Endodermal cell (in vitro differentiated cells): ENCODE results near the gene IARS1. TPM values are rescaled to one million over a fixed set of nuclear protein-coding genes. Genes with fewer than 3 reads are reported as not detected.

Experiments used
- DNase-seq: peaks from one replicate; pipeline ENCODE4 v3.0.0-alpha.2; 2017
- H3K27ac ChIP-seq: 2 replicates; pipeline ENCODE4 v1.5.1; 2013; ENCODE audit warnings: mild to moderate bottlenecking, low read depth, low read length, moderate library complexity
- H3K27me3 ChIP-seq: 2 replicates; pipeline ENCODE4 v1.6.1; 2013; ENCODE audit warnings: mild to moderate bottlenecking, low read length, moderate library complexity; ENCODE audit not compliant: insufficient read depth, control insufficient read depth, poor library complexity, severe bottlenecking
- H3K36me3 ChIP-seq: 2 replicates; pipeline ENCODE4 v1.7.0; 2013; ENCODE audit warnings: mild to moderate bottlenecking, low read length, moderate library complexity; ENCODE audit not compliant: control insufficient read depth, insufficient read depth
- H3K4me1 ChIP-seq: one replicate; pipeline ENCODE4 v1.7.0; 2013; ENCODE audit warnings: low read length; ENCODE audit not compliant: control insufficient read depth, insufficient read depth
- H3K4me3 ChIP-seq: 2 replicates; pipeline ENCODE4 v1.5.1; 2013; ENCODE audit warnings: mild to moderate bottlenecking, low read length, moderate library complexity
- H3K9ac ChIP-seq: 2 replicates; pipeline ENCODE4 v1.6.1; 2013; ENCODE audit warnings: mild to moderate bottlenecking, low read length, moderate library complexity; ENCODE audit not compliant: poor library complexity, severe bottlenecking; ENCODE audit errors: extremely low read depth
- H3K9me3 ChIP-seq: 2 replicates; pipeline ENCODE4 v1.6.1; 2013; ENCODE audit warnings: mild to moderate bottlenecking, low read length, moderate library complexity; ENCODE audit not compliant: control insufficient read depth
- H3K27ac Mint-ChIP-seq: 2 replicates; pipeline ENCODE4 v1.8.0; 2020; ENCODE audit warnings: mixed read lengths
- H3K27me3 Mint-ChIP-seq: 2 replicates; pipeline ENCODE4 v1.8.0; 2021; ENCODE audit warnings: mild to moderate bottlenecking, mixed read lengths; ENCODE audit not compliant: insufficient read depth
- H3K36me3 Mint-ChIP-seq: 2 replicates; pipeline ENCODE4 v1.8.0; 2020; ENCODE audit warnings: low read depth, mixed read lengths
- H3K4me1 Mint-ChIP-seq: 2 replicates; pipeline ENCODE4 v1.8.0; 2020; ENCODE audit warnings: mixed read lengths
- H3K4me3 Mint-ChIP-seq: 2 replicates; pipeline ENCODE4 v1.8.0; 2020; ENCODE audit warnings: mild to moderate bottlenecking, moderate library complexity, mixed read lengths
- H3K9me3 Mint-ChIP-seq: 2 replicates; pipeline ENCODE4 v1.8.0; 2020; ENCODE audit warnings: mild to moderate bottlenecking, mixed read lengths
- CTCF ChIP-seq: fragments of 200-600 bp; sonication (generic); conservative IDR thresholded peaks from 2 replicates; pipeline ENCODE4 v1.5.0; 2021; ENCODE audit warnings: antibody characterized with exemption, mild to moderate bottlenecking
- WGBS, 2 experiments: methylation state at CpG; one replicate each; pipeline versions ENCODE4 v1.1.5 to v1.1.7; 2013; ENCODE audit warnings: missing lambda C conversion rate in 2 of 2, mixed read lengths in 1 of 2; ENCODE audit not compliant: insufficient coverage in 1 of 2, insufficient read length in 1 of 2; 5-methylcytosine and 5-hydroxymethylcytosine counted together
- total RNA-seq, 2 donors: library from RNA; stranded (reverse); fragmentation: NEBNext Ultra II Directional in 1 of 2; extraction: Animal tissue kit (Norgen Biotek cat#: 25700) in 1 of 2; gene quantifications; 2 replicates in 1 of 2; 3 replicates in 1 of 2; pipeline ENCODE4 v1.2.1, GENCODE V29; 2021

IARS1 gene
- total RNA-seq, 2 donors from 2014 or later = 170 to 173 TPM

GRCh38 chr9:92292338-92293074 lies 991 bp downstream of the IARS1 start:
- Histone ChIP-seq H3K36me3 (peaks cover 40% of the 10 kb centered on the region), H3K9me3 (no peaks in the 10 kb centered on the region), H3K9ac (peak overlapping the region; percentile 90), H3K4me1 (peaks cover 14% of the 10 kb centered on the region), H3K27me3 (no peaks in the 10 kb centered on the region), H3K4me3 (peak overlapping the region; percentile 91), H3K27ac (peak overlapping the region; percentile 86)
- H3K36me3 Mint-ChIP-seq = peaks cover 39% of the 10 kb centered on the region
- TF ChIP-seq CTCF = no peak
- 53 to 63% methylated on average over 7 to 8 of the region's 8 CpGs for WGBS, 2 experiments
- H3K27me3 Mint-ChIP-seq = no peaks in the 10 kb centered on the region
- H3K4me3 Mint-ChIP-seq = peak overlapping the region; percentile 83
- DNase-seq = no peak
- H3K9me3 Mint-ChIP-seq = no peaks in the 10 kb centered on the region
- H3K27ac Mint-ChIP-seq = peak overlapping the region; percentile 98
- H3K4me1 Mint-ChIP-seq = peaks cover 38% of the 10 kb centered on the region

- peak overlapping the region; percentile 83 for H3K4me3 Mint-ChIP-seq
- H3K4me1 Mint-ChIP-seq = peaks cover 38% of the 10 kb centered on the region
- H3K36me3 Mint-ChIP-seq = peaks cover 37% of the 10 kb centered on the region
- no peaks in the 10 kb centered on the region for H3K9me3 ChIP-seq
- H3K36me3 ChIP-seq = peaks cover 41% of the 10 kb centered on the region
- H3K27ac Mint-ChIP-seq = peak overlapping the region; percentile 59
- DNase-seq = no peak
- H3K9ac ChIP-seq = no peak overlapping the region
- no peak for TF ChIP-seq CTCF
- peak overlapping the region; percentile 91 for H3K4me3 ChIP-seq
- no peak overlapping the region for H3K27ac ChIP-seq
- H3K9me3 Mint-ChIP-seq = no peaks in the 10 kb centered on the region
- H3K27me3 Mint-ChIP-seq = no peaks in the 10 kb centered on the region
- H3K4me1 ChIP-seq = peaks cover 14% of the 10 kb centered on the region
- H3K27me3 ChIP-seq = no peaks in the 10 kb centered on the region
- WGBS, 2 experiments = 42% methylated on average over 2 of the region's 2 CpGs; no CpG with 5 or more reads in 1 of the 2 experiments
Measured at GRCh38 chr9:92291577-92291976, 1.9 kb downstream of the IARS1 start.

- Mint-ChIP-seq H3K27me3 (no peaks in the 10 kb centered on the region), H3K36me3 (peaks cover 40% of the 10 kb centered on the region), H3K4me3 (peak overlapping the region; percentile 83), H3K9me3 (no peaks in the 10 kb centered on the region), H3K4me1 (peaks cover 36% of the 10 kb centered on the region), H3K27ac (no peak overlapping the region)
- Histone ChIP-seq H3K4me1 (peaks cover 12% of the 10 kb centered on the region), H3K27me3 (no peaks in the 10 kb centered on the region), H3K36me3 (peaks cover 48% of the 10 kb centered on the region), H3K9ac (no peak overlapping the region), H3K27ac (no peak overlapping the region), H3K9me3 (no peaks in the 10 kb centered on the region), H3K4me3 (peak overlapping the region; percentile 91)
- 36% methylated on average over 1 of the region's 1 CpG; no CpG with 5 or more reads in 1 of the 2 experiments for WGBS, 2 experiments
- no peak for DNase-seq
- TF ChIP-seq CTCF = no peak
Measured at GRCh38 chr9:92290785-92291429, 2.6 kb downstream of the IARS1 start.
